Fibroblast of lung (primary cell): ENCODE data around the gene CYTL1. TPM values are rescaled to one million over a fixed set of nuclear protein-coding genes. Genes with fewer than 3 reads are reported as not detected.

Experiments used
- DNase-seq, 2 donors: peaks; one replicate each; pipeline versions ENCODE4 v3.0.0 to v3.0.0-alpha.2; 2010; ENCODE audit warnings: low read depth in 2 of 2
- H2AFZ ChIP-seq: 2 replicates; pipeline ENCODE4 v1.5.1; 2012; ENCODE audit warnings: low read length, control low read depth, inconsistent platforms
- H3K27ac ChIP-seq: 2 replicates; pipeline ENCODE4 v1.5.1; 2011; ENCODE audit warnings: low read length, control low read depth; ENCODE audit not compliant: insufficient read depth
- H3K27me3 ChIP-seq: 2 replicates; pipeline ENCODE4 v1.5.1; 2011; ENCODE audit warnings: mild to moderate bottlenecking, low read length; ENCODE audit not compliant: control insufficient read depth, insufficient read depth
- H3K36me3 ChIP-seq: 2 replicates; pipeline ENCODE4 v1.5.1; 2011; ENCODE audit warnings: low read length; ENCODE audit not compliant: control insufficient read depth, insufficient read depth
- H3K4me1 ChIP-seq: 2 replicates; pipeline ENCODE4 v1.5.1; 2011; ENCODE audit warnings: low read length; ENCODE audit not compliant: control insufficient read depth, insufficient read depth; ENCODE audit errors: extremely low read depth
- H3K4me2 ChIP-seq: 2 replicates; pipeline ENCODE4 v1.5.1; 2011; ENCODE audit warnings: low read length, control low read depth; ENCODE audit not compliant: insufficient read depth; ENCODE audit errors: extremely low read depth
- H3K4me3 ChIP-seq, 4 experiments: fragments of 200-600 bp in 1 of 4; sonication (generic) in 1 of 4; replicated peaks in 1 of 4; 2 replicates each; pipeline ENCODE4 v1.5.1; 2011 to 2016; ENCODE audit warnings: low read length in 4 of 4, low read depth in 3 of 4, mild to moderate bottlenecking in 3 of 4, control low read depth in 2 of 4, inconsistent platforms in 1 of 4, mixed read lengths in 1 of 4; ENCODE audit not compliant: insufficient read depth in 1 of 4; ENCODE audit errors: control extremely low read depth in 1 of 4
- H3K79me2 ChIP-seq: 2 replicates; pipeline ENCODE4 v1.5.1; 2012; ENCODE audit warnings: mild to moderate bottlenecking, low read length, inconsistent platforms; ENCODE audit not compliant: control insufficient read depth, insufficient read depth
- H3K9ac ChIP-seq: 2 replicates; pipeline ENCODE4 v1.5.1; 2011; ENCODE audit warnings: mild to moderate bottlenecking, low read length, control low read depth; ENCODE audit not compliant: insufficient read depth
- H3K9me3 ChIP-seq: 2 replicates; pipeline ENCODE4 v1.5.1; 2012; ENCODE audit warnings: low read depth, low read length; ENCODE audit not compliant: control insufficient read depth, insufficient read depth
- H4K20me1 ChIP-seq: 2 replicates; pipeline ENCODE4 v1.5.1; 2011; ENCODE audit warnings: low read length; ENCODE audit not compliant: control insufficient read depth, insufficient read depth; ENCODE audit errors: extremely low read depth
- CTCF ChIP-seq, 2 donors: IDR thresholded peaks in 1 of 2; conservative IDR thresholded peaks in 1 of 2; 1 replicate in 1 of 2; 2 replicates in 1 of 2; pipeline ENCODE4 v1.5.1; 2011 to 2012; ENCODE audit warnings: low read length in 2 of 2, control low read depth in 1 of 2, inconsistent platforms in 1 of 2, low read depth in 1 of 2, mild to moderate bottlenecking in 1 of 2
- EZH2 ChIP-seq: IDR thresholded peaks from 2 replicates; pipeline ENCODE4 v1.5.1; 2012; ENCODE audit warnings: low read length, control low read depth, mild to moderate bottlenecking; ENCODE audit errors: missing control alignments
- polyA plus RNA-seq, 2 donors: library from polyadenylated mRNA; depleted of rRNA in 1 of 2; stranded (reverse) in 1 of 2; unstranded in 1 of 2; fragments of >200 nt; gene quantifications; 2 replicates each; pipeline ENCODE4 v1.2.1, GENCODE V29; 2011 to 2012; ENCODE audit warnings: missing spikeins in 1 of 2
- total RNA-seq: library from RNA; depleted of rRNA; stranded (reverse); fragments of >200 nt; gene quantifications from 2 replicates; pipeline ENCODE4 v1.2.1, GENCODE V29; 2014

Gene CYTL1
- total and polyA plus RNA-seq, 2 donors (not counting 1 experiment from before 2014, with no cell fraction given) = 0.17 to 6.9 TPM

GRCh38 chr4:5032813-5033212 lies 13.6 kb upstream of the CYTL1 start:
- Histone ChIP-seq H3K27me3 (no peaks in the 10 kb centered on the region), H3K36me3 (no peaks in the 10 kb centered on the region), H3K27ac (no peak overlapping the region), H3K4me3 (no peak overlapping the region), H2AFZ (no peak overlapping the region), H3K9ac (no peak overlapping the region), H3K9me3 (no peaks in the 10 kb centered on the region), H4K20me1 (no peaks in the 10 kb centered on the region), H3K4me2 (no peak overlapping the region), H3K4me1 (peaks cover 7% of the 10 kb centered on the region), H3K79me2 (no peaks in the 10 kb centered on the region)
- TF ChIP-seq EZH2 (no peak), CTCF (conservative IDR thresholded peaks at IDR 0.05 in 1 of 2, IDR thresholded peaks at IDR 0.05 in 1 of 2; ENCODE audit: low read depth in 1 of 2, low read length in 2 of 2) (no peak)
- no peak for DNase-seq

- no peak overlapping the region for H3K4me3 ChIP-seq
- no peak overlapping the region for H3K27ac ChIP-seq
- peaks cover 6% of the 10 kb centered on the region for H3K27me3 ChIP-seq
- H4K20me1 ChIP-seq = no peaks in the 10 kb centered on the region
- TF ChIP-seq EZH2 (no peak), CTCF (conservative IDR thresholded peaks at IDR 0.05 in 1 of 2, IDR thresholded peaks at IDR 0.05 in 1 of 2; ENCODE audit: low read depth in 1 of 2, low read length in 2 of 2) (no peak)
- H3K9ac ChIP-seq = no peak overlapping the region
- H3K4me1 ChIP-seq = no peaks in the 10 kb centered on the region
- no peaks in the 10 kb centered on the region for H3K79me2 ChIP-seq
- no peaks in the 10 kb centered on the region for H3K9me3 ChIP-seq
- no peak overlapping the region for H2AFZ ChIP-seq
- H3K4me2 ChIP-seq = no peak overlapping the region
- H3K36me3 ChIP-seq = no peaks in the 10 kb centered on the region
- no peak for DNase-seq
These were observed 11.7 kb upstream of the CYTL1 start for GRCh38 chr4:5030927-5031326.

- no peak overlapping the region for H3K27ac ChIP-seq
- no peaks in the 10 kb centered on the region for H3K4me1 ChIP-seq
- H3K27me3 ChIP-seq = peaks cover 6% of the 10 kb centered on the region
- H3K79me2 ChIP-seq = no peaks in the 10 kb centered on the region
- no peak overlapping the region for H3K9ac ChIP-seq
- H3K4me3 ChIP-seq = no peak overlapping the region
- H3K36me3 ChIP-seq = no peaks in the 10 kb centered on the region
- H4K20me1 ChIP-seq = no peaks in the 10 kb centered on the region
- no peaks in the 10 kb centered on the region for H3K9me3 ChIP-seq
- DNase-seq = no peak
- no peak overlapping the region for H3K4me2 ChIP-seq
- TF ChIP-seq EZH2 (no peak), CTCF (conservative IDR thresholded peaks at IDR 0.05 in 1 of 2, IDR thresholded peaks at IDR 0.05 in 1 of 2; ENCODE audit: low read depth in 1 of 2, low read length in 2 of 2) (no peak)
- no peak overlapping the region for H2AFZ ChIP-seq
These were observed 11.0 kb upstream of the CYTL1 start for GRCh38 chr4:5030221-5030620.
